CD8-positive, alpha-beta memory T cell (primary cell): ENCODE data around the gene MPPED2. TPM values are rescaled to one million over a fixed set of nuclear protein-coding genes. Genes with fewer than 3 reads are reported as not detected.

ENCODE experiments used
- CTCF ChIA-PET: fragments of 350-600 bp; sonication (Branson Sonifier 250); formaldehyde crosslinking; loops from one replicate; lab custom pipeline; 2021; ENCODE audit warnings: antibody characterized with exemption; lab: Charles Lee
- POLR2A ChIA-PET: fragments of 350-600 bp; sonication (Branson Sonifier 250); formaldehyde crosslinking; loops from one replicate; lab custom pipeline; 2021; ENCODE audit warnings: antibody characterized with exemption; lab: Charles Lee
- DNase-seq, 5 donors: peaks; one replicate each; pipeline versions ENCODE4 v3.0.0 to v3.0.0-alpha.2; 2020 to 2022; ENCODE audit warnings: mixed read lengths in 1 of 5
- H3K27ac ChIP-seq: one replicate; pipeline ENCODE4 v1.7.0; 2013; ENCODE audit warnings: low read depth, mild to moderate bottlenecking, low read length, moderate library complexity
- H3K27me3 ChIP-seq: 2 replicates; pipeline ENCODE4 v1.7.0; 2013; ENCODE audit warnings: low read length, mild to moderate bottlenecking; ENCODE audit not compliant: insufficient read depth, poor library complexity, severe bottlenecking
- H3K36me3 ChIP-seq: 2 replicates; pipeline ENCODE4 v1.7.0; 2013; ENCODE audit warnings: mild to moderate bottlenecking, low read length, moderate library complexity; ENCODE audit not compliant: insufficient read depth
- H3K4me1 ChIP-seq: 2 replicates; pipeline ENCODE4 v1.7.0; 2013; ENCODE audit warnings: mild to moderate bottlenecking, low read length, moderate library complexity; ENCODE audit not compliant: insufficient read depth
- H3K4me3 ChIP-seq: 2 replicates; pipeline ENCODE4 v1.7.0; 2013; ENCODE audit warnings: mild to moderate bottlenecking, low read length
- H3K9me3 ChIP-seq: 2 replicates; pipeline ENCODE4 v1.7.0; 2013; ENCODE audit warnings: mild to moderate bottlenecking, low read length
- H3K27ac Mint-ChIP-seq, 8 donors: one replicate each; pipeline ENCODE4 v1.8.0; 2020 to 2021; ENCODE audit warnings: mixed read lengths in 8 of 8, mild to moderate bottlenecking in 6 of 8, inconsistent platforms in 3 of 8, moderate library complexity in 3 of 8
- H3K27me3 Mint-ChIP-seq, 2 donors: one replicate each; pipeline ENCODE4 v1.8.0; 2020 to 2021; ENCODE audit warnings: mixed read lengths in 2 of 2, mild to moderate bottlenecking in 1 of 2, moderate library complexity in 1 of 2
- H3K36me3 Mint-ChIP-seq, 3 donors: one replicate each; pipeline ENCODE4 v1.8.0; 2020 to 2021; ENCODE audit warnings: mixed read lengths in 3 of 3, inconsistent platforms in 1 of 3, mild to moderate bottlenecking in 1 of 3
- H3K4me1 Mint-ChIP-seq, 3 donors: one replicate each; pipeline ENCODE4 v1.8.0; 2020 to 2021; ENCODE audit warnings: mixed read lengths in 3 of 3, inconsistent platforms in 1 of 3, mild to moderate bottlenecking in 1 of 3
- H3K4me3 Mint-ChIP-seq, 7 donors: one replicate each; pipeline ENCODE4 v1.8.0; 2020 to 2021; ENCODE audit warnings: mixed read lengths in 7 of 7, mild to moderate bottlenecking in 6 of 7, moderate library complexity in 4 of 7, inconsistent platforms in 2 of 7
- H3K9me3 Mint-ChIP-seq, 5 donors: one replicate each; pipeline ENCODE4 v1.8.0; 2020 to 2022; ENCODE audit warnings: mixed read lengths in 5 of 5, mild to moderate bottlenecking in 3 of 5, moderate library complexity in 2 of 5, inconsistent platforms in 1 of 5
- polyA plus RNA-seq: library from polyadenylated mRNA; unstranded; fragments of 300-500 nt; fragmentation: Illumina TruSeq; gene quantifications from one replicate; pipeline ENCODE4 v1.2.3, GENCODE V29; 2021
- total RNA-seq, 2 experiments: library from RNA; stranded (reverse); gene quantifications; one replicate each; pipeline ENCODE4 v1.2.3, GENCODE V29; 2021

Gene MPPED2
- total and polyA plus RNA-seq, 3 experiments from 2014 or later: 1.1 TPM; not detected in 2

GRCh38 chr11:30429550-30429949 lies 156.6 kb downstream of the MPPED2 start:
- Histone ChIP-seq H3K4me1 (no peaks in the 10 kb centered on the region), H3K27ac (no peak overlapping the region), H3K4me3 (no peak overlapping the region), H3K27me3 (no peaks in the 10 kb centered on the region), H3K9me3 (no peaks in the 10 kb centered on the region), H3K36me3 (no peaks in the 10 kb centered on the region)
- CTCF ChIA-PET: no interaction called here
- H3K4me1 Mint-ChIP-seq: peaks cover 0 to 2% (median 0%) of the 10 kb centered on the region in 3 donors
- H3K9me3 Mint-ChIP-seq: no peaks in the 10 kb centered on the region
- H3K27ac Mint-ChIP-seq: no peak overlapping the region
- H3K27me3 Mint-ChIP-seq: peaks cover 2 to 7% of the 10 kb centered on the region in 2 donors
- H3K4me3 Mint-ChIP-seq: no peak overlapping the region
- H3K36me3 Mint-ChIP-seq: no peaks in the 10 kb centered on the region
- POLR2A ChIA-PET: no interaction called here
- no peak for DNase-seq

DNA sequence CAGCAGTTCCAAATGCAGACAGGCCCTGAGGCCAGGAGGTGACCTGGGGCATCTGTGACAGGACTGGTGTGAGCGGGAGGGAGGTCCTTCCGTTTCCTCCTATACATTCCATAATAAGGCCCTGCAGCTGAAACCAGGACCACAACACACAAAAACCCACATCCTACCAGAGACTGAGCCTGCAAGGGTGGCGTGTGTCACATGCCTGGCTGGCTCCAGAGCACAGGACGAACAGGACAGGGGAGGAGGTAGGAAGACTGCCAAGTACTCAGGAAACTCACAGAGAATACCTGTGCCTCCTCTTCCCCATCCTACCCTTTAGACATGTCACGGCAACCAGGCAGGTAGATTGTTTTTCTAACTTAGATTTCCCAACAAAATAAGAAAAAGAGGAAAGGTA lies 159.4 kb downstream of the MPPED2 start:
- Histone ChIP-seq H3K9me3 (no peaks in the 10 kb centered on the region), H3K4me3 (no peak overlapping the region), H3K27me3 (no peaks in the 10 kb centered on the region), H3K4me1 (no peaks in the 10 kb centered on the region), H3K27ac (no peak overlapping the region), H3K36me3 (no peaks in the 10 kb centered on the region)
- no peak overlapping the region for H3K27ac Mint-ChIP-seq
- no peak overlapping the region for H3K4me3 Mint-ChIP-seq
- ChIA-PET CTCF (no interaction called here), POLR2A (no interaction called here)
- H3K4me1 Mint-ChIP-seq: peaks cover 0 to 2% (median 0%) of the 10 kb centered on the region in 3 donors
- peaks cover 0 to 9% of the 10 kb centered on the region in 2 donors for H3K27me3 Mint-ChIP-seq
- no peaks in the 10 kb centered on the region for H3K9me3 Mint-ChIP-seq
- no peaks in the 10 kb centered on the region for H3K36me3 Mint-ChIP-seq
- DNase-seq: no peak

DNA sequence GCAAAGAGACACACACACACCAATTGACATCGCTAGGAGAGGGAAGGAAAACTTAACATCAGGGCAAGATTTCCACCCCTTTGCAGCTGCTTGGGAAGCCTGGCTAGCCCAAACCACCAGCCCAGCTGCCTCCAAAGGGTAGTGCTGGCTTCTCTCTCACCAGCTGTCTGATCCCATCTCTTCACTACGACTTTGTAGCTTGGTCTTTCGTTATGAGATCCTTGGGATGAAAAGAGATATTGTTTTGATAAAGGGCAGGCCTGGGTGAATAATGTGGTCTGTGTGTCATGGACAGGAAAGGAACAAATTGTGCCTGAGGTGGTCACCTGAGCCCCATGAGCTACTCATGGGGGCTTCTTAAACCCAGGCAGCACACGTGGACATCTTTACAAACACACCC lies 161.3 kb downstream of the MPPED2 start:
- peaks cover 0 to 11% of the 10 kb centered on the region in 2 donors for H3K27me3 Mint-ChIP-seq
- H3K27ac Mint-ChIP-seq: no peak overlapping the region
- H3K4me3 Mint-ChIP-seq: no peak overlapping the region
- H3K36me3 Mint-ChIP-seq: peaks cover 0 to 2% (median 0%) of the 10 kb centered on the region in 3 donors
- H3K27me3 ChIP-seq: no peaks in the 10 kb centered on the region
- POLR2A ChIA-PET: no interaction called here
- H3K4me3 ChIP-seq: no peak overlapping the region
- H3K9me3 ChIP-seq: no peaks in the 10 kb centered on the region
- no peak for DNase-seq
- H3K4me1 ChIP-seq: no peaks in the 10 kb centered on the region
- H3K27ac ChIP-seq: no peak overlapping the region
- no peaks in the 10 kb centered on the region for H3K9me3 Mint-ChIP-seq
- no peaks in the 10 kb centered on the region for H3K36me3 ChIP-seq
- H3K4me1 Mint-ChIP-seq: no peaks in the 10 kb centered on the region
- CTCF ChIA-PET: no interaction called here

- Histone ChIP-seq H3K27ac (no peak overlapping the region), H3K36me3 (no peaks in the 10 kb centered on the region), H3K27me3 (no peaks in the 10 kb centered on the region), H3K4me3 (no peak overlapping the region), H3K9me3 (no peaks in the 10 kb centered on the region), H3K4me1 (no peaks in the 10 kb centered on the region)
- H3K27me3 Mint-ChIP-seq: peaks cover 0 to 11% of the 10 kb centered on the region in 2 donors
- CTCF ChIA-PET: no interaction called here
- H3K36me3 Mint-ChIP-seq: peaks cover 0 to 2% (median 0%) of the 10 kb centered on the region in 3 donors
- H3K4me1 Mint-ChIP-seq: no peaks in the 10 kb centered on the region
- DNase-seq: no peak
- POLR2A ChIA-PET: no interaction called here
- no peak overlapping the region for H3K27ac Mint-ChIP-seq
- H3K4me3 Mint-ChIP-seq: no peak overlapping the region
- no peaks in the 10 kb centered on the region for H3K9me3 Mint-ChIP-seq
Measured at GRCh38 chr11:30424321-30424720, 161.8 kb downstream of the MPPED2 start.

DNA sequence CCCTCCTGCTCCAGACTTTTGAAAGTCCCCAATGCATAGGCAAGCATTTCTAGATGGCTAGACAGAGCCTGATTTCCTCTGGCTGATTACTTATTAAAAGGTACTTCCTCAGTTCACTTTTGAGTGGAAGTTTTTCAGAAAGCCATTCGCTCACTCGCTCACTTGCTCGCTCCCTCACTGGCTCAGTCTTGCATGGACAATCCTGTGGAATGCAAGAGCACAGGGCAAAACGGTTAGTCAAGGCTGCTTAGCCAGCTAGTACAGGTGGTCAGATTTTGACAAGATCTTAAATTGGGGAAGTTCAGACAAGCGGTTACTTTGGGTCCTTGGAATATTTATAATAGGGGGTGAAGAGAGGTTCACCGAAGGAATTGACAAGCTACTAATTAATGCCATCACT lies 162.3 kb downstream of the MPPED2 start:
- Mint-ChIP-seq H3K36me3 (peaks cover 0 to 2% (median 0%) of the 10 kb centered on the region in 3 donors), H3K27ac (no peak overlapping the region), H3K4me3 (no peak overlapping the region), H3K27me3 (peaks cover 0 to 11% of the 10 kb centered on the region in 2 donors), H3K4me1 (no peaks in the 10 kb centered on the region), H3K9me3 (no peaks in the 10 kb centered on the region)
- no peaks in the 10 kb centered on the region for H3K27me3 ChIP-seq
- no peak overlapping the region for H3K27ac ChIP-seq
- H3K36me3 ChIP-seq: no peaks in the 10 kb centered on the region
- no peak overlapping the region for H3K4me3 ChIP-seq
- CTCF ChIA-PET: no interaction called here
- H3K9me3 ChIP-seq: no peaks in the 10 kb centered on the region
- H3K4me1 ChIP-seq: no peaks in the 10 kb centered on the region
- POLR2A ChIA-PET: no interaction called here
- DNase-seq: no peak

DNA sequence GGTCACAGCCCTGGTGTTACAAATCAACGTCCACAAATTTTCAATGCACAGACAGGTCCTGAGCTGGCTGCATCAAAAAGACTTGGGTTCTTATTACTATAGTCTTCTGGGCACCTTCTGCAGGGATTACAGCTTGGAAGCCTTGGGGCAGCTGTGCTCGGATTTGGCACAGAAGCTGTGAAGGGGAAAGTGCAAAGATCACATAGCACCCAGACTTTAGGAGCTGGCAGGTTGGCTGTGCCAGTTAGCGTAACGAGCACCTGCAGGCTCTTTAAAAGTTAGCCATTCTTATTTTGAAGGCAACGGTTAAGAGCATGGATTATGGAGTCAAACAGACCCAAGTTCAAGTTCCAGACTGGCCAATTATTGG lies 162.9 kb downstream of the MPPED2 start:
- POLR2A ChIA-PET: no interaction called here
- Mint-ChIP-seq H3K9me3 (no peaks in the 10 kb centered on the region), H3K36me3 (peaks cover 0 to 2% (median 0%) of the 10 kb centered on the region in 3 donors)

GRCh38 chr11:30422447-30423278 lies 163.5 kb downstream of the MPPED2 start:
- Mint-ChIP-seq H3K27me3 (peaks cover 0 to 20% of the 10 kb centered on the region in 2 donors), H3K4me1 (no peaks in the 10 kb centered on the region), H3K4me3 (no peak overlapping the region), H3K27ac (no peak overlapping the region), H3K9me3 (no peaks in the 10 kb centered on the region), H3K36me3 (peaks cover 0 to 2% (median 0%) of the 10 kb centered on the region in 3 donors)
- no peaks in the 10 kb centered on the region for H3K27me3 ChIP-seq
- POLR2A ChIA-PET: no interaction called here
- no peak for DNase-seq
- no peak overlapping the region for H3K4me3 ChIP-seq
- no peaks in the 10 kb centered on the region for H3K9me3 ChIP-seq
- CTCF ChIA-PET: no interaction called here
- no peaks in the 10 kb centered on the region for H3K36me3 ChIP-seq
- no peaks in the 10 kb centered on the region for H3K4me1 ChIP-seq
- H3K27ac ChIP-seq: no peak overlapping the region

More for the DNA sequence above, 162.9 kb downstream of the MPPED2 start:
- Histone ChIP-seq H3K4me3 (no peak overlapping the region), H3K4me1 (no peaks in the 10 kb centered on the region), H3K9me3 (no peaks in the 10 kb centered on the region), H3K36me3 (no peaks in the 10 kb centered on the region), H3K27ac (no peak overlapping the region), H3K27me3 (no peaks in the 10 kb centered on the region)
- Mint-ChIP-seq H3K4me1 (no peaks in the 10 kb centered on the region), H3K4me3 (no peak overlapping the region), H3K27me3 (peaks cover 0 to 15% of the 10 kb centered on the region in 2 donors), H3K27ac (peak overlapping the region in 1 of 8 donors; percentile 8)
- no peak for DNase-seq
- CTCF ChIA-PET: no interaction called here

DNA sequence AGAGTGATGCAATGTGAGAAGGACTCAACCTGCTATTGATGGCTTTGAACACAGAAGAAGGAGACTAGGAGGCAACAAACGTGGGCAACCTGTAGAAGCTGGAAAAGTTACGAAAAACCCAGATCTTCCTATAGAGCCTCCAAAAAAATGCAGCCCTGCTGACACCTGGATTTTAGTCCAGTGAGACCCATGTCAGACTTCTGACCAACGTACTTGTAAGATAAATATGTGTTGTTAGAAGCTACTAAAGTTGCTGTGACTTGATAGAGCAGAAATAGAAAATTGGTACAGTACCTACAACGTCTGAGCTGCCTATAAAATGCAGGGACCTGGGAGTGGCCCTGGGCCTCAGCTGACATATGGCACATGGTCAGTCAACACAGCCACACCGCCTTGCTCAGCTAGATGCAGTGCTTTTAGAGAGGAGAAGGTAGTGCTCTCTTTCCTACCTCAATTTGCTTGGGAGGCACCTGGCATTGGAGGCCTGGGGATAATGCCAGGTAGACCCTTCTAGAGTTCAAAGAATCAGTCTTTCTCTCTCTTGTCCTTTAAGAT lies 165.8 kb downstream of the MPPED2 start:
- Histone ChIP-seq H3K27me3 (no peaks in the 10 kb centered on the region), H3K4me3 (no peak overlapping the region), H3K9me3 (no peaks in the 10 kb centered on the region), H3K36me3 (no peaks in the 10 kb centered on the region), H3K27ac (no peak overlapping the region), H3K4me1 (no peaks in the 10 kb centered on the region)
- ChIA-PET POLR2A (no interaction called here), CTCF (no interaction called here)
- Mint-ChIP-seq H3K4me1 (no peaks in the 10 kb centered on the region), H3K36me3 (peaks cover 0 to 2% (median 0%) of the 10 kb centered on the region in 3 donors), H3K9me3 (no peaks in the 10 kb centered on the region), H3K27me3 (peaks cover 0 to 21% of the 10 kb centered on the region in 2 donors), H3K4me3 (no peak overlapping the region), H3K27ac (no peak overlapping the region)
- DNase-seq: no peak
